GM19035 (cell line): Measurements from ENCODE around the gene REG1A.

Experiments used
- ATAC-seq: cut with Tn5 transposase; IDR thresholded peaks from one replicate; pipeline ENCODE4 v1.9.1; 2021; ENCODE audit not compliant: unreplicated experiment

REG1A gene, protein sequence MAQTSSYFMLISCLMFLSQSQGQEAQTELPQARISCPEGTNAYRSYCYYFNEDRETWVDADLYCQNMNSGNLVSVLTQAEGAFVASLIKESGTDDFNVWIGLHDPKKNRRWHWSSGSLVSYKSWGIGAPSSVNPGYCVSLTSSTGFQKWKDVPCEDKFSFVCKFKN

DNA sequence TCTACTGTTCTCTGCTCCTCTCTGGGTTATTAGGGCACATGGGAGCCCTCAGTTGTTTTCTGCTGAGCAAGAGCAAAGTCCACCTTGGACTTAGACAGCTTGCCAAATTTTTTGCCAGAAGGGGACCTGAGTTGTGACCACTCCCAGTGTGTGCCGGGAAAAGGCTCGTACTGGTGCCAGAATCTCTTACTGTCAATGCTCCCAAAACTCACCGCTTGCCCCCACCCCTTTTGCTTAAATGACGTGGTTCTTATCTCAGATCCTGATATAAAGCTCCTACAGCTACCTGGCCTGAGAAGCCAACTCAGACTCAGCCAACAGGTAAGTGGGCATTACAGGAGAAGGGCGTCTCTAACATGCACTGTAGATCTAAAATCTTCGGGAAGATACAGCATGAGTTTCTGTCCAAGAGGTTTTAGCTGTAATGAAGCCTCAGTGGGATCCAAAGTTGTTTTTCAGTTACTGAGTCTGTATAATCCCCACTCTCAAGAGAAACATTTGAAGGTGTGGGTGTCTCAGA is at the start of gene REG1A:
Gene REG1A, plus strand, starts transcription at position 295 of the 520 bp plus-strand sequence. CDS start 374 bp downstream, outside the sequence.
- no peak for ATAC-seq

DNA sequence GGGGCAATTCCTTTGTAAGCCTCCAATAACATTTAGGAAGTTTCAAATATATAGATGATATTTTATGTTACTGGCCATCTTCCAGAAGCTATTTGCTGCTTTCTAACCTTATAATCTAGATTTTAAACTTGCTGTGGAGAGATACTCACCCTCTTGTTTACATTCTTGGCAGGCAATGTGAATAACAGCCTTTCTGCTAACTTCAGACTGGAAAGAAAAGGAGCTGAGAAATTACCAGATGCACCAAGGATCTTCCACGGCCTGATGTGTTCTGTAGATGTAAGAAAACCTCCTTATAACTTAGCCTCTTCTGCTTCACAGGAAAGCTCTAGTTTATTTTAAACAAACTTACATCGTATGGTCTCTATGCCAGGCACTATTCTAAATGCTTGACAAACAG is 49.2 kb upstream of the REG1A start:
- no peak for ATAC-seq

DNA sequence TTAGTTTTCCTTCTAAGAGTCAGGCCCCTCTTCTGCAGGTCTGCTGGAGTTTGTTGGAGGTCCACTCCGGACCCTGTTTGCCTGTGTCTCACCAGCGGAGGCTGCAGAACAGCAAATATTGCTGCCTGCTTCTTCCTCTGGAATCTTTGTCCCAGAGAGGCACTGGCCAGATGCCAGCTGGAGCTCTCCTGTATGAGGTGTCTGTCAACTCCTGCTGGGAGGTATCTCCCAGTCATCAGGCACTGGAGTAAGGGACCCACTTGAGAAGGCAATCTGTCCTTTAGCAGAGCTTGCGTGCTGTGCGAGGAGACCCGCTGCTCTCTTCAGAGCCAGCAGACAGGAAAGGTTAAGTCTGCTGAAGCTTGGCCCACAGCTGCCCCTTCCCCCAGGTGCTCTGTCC is 37.3 kb upstream of the REG1A start:
- no peak for ATAC-seq

DNA sequence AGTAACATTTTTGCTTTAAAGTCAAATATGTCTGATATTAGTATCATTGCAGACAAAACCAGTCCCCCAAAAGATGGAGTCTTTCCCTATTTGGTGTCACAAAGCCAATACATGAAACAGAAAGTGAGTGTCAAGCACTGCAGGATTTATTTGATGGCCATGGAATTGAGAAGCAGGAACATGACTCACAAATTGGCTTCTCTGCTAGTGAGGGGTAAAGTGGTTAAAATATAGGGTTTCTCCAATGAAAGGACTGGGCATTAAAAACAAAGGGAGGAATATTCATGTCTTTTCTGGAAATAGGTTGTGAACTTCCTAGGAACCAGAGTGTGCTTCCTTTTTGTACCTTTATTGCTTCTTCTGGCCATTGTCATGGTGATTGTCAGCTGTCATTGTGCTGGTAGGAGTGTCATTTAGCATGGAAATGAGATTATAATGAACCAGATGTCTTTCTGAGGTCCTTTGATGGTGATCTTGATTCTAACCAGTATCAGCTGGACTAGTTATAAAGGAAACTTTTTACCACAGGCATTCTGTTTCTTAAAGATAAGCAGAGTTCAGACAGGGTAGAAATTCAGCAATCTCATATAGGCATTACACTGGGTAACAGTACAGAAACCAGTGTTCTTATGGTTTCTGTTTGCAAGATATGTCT is 36.6 kb upstream of the REG1A start:
- no peak for ATAC-seq

DNA sequence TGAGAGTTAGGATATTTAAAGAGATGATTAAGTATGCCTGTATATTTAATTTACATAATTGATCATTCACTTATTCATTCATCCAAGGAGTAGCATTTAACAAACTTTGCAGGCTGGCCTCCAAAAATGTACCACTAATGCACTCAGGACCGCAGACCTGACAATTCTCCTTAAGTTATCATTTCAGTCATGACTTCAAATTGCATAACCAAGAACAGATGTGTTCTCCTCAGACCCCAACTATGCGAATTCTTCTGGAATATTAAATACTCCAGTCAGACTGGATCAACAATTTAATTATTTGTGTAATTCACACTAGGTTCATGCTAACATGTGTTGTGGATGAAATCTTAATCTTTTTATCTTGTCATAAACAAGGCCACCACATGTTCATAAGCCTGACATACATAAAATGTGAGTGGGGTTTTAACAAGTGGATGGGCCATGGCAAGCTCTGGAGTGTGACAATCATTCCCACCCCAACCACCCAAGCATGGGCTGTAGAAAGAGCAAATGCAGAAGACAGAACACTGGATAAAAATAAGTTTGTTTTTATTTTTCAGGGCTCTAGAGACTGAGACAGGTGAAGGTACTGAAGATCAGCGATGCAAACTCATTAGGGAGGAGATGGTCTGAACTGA is 35.7 kb upstream of the REG1A start:
- ATAC-seq, result no peak

DNA sequence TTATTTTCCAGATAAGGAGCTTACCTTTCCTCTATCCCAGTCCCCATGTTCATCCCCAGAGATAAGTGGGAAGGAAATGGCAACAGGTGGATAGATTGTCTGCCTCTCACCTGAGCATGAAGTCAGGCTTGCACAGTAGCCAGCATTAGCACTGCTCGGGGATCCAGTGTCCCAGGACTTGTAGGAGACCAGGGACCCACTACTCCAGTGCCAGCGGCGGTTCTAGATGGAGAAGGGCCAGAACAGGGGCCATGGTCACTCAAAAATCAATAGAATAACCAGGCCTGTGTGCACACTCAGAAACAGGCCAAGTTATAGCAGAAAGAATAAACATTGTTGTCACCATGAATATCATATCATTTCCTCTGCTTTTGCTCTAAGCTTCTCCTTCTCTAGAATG is 34.9 kb upstream of the REG1A start:
- no peak for ATAC-seq

DNA sequence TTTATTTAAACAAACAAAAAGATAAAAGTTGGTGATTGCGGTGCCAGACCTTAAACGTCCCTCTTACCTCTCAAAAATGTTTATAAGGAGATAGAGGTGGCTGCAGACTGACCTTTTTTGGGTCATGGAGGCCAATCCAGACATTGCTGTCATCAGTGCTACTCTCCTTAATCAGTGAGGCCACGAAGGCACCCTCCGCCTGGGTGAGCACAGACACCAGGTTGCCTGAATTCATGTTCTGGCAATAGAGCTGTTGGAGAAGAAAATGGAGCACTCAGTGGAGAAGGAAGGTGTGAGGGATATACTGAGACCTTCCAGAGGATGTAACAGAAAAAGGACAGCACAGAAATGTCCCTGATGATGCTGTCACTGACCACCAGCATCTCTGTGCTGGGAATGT is 34.0 kb upstream of the REG1A start:
- no peak for ATAC-seq

DNA sequence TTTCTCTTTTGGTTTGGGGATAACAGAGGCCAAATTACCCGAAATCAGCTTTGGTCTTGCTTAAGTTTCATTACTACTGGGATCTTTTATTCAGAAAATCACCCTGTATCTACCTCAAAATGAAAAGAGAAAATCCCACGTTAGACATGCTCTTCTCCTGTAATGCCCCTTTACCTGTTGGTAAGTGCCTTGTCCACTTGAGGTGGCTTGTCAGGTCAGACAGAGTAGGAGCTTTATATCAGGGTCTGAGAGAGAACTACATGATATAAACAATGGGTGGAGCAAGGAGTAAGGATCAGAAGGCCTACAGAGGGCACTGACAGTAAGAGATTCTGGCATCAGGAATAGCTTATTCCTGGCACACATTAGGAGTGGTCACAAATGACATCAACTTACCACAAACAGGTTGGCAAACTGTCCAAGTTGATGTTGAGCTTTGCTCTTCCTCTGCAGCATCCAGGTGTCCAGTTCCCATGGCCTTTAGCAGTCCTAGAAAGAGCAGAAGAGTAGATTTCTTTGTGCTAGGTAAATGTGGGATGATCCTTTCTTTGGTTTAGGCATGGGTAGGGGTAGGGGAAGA is 32.4 kb upstream of the REG1A start, which contains the start of gene REG1B:
Gene REG1B, minus strand, starts transcription at position 209 of the 580 bp plus-strand sequence. CDS start 381 bp downstream, outside the sequence.
- no peak for ATAC-seq

DNA sequence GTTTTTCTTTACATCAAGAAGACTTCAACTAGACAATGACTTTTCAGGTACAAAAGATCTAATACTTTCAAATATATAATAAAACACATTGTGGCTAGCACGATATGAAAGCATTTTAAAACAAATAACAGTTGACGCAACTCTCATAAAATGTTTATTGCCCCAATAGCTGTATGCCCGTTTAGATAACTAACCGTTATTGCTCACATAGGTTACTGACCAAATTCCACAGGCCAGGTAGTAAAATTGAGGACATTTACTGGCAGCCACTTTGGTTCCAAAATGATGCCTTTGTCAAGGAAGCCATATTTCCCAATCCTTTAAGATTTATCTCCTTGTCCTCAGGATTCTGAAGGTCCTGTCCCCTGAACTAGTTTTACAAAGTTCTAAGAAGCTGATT is 29.6 kb upstream of the REG1A start:
- ATAC-seq, result no peak

DNA sequence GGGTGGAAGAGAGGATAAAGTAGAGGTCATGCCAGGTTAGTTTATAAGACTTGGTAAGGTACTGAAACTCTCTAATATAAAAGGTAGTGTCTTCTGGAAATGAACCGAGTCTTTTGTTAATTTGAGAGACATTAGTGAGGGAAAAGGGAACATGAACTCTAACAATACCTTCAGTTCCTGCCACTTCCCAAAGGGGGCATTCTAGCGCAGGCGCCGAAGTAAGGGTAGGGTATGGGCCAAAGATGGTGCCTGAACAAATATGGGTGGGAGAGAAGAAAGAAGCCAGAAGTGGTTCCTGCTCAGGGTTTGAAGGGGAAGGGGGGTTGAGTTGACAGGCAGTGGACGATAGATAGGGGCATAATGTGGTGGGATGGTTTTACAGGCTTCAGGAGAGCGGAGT is 22.4 kb upstream of the REG1A start:
- no peak for ATAC-seq

DNA sequence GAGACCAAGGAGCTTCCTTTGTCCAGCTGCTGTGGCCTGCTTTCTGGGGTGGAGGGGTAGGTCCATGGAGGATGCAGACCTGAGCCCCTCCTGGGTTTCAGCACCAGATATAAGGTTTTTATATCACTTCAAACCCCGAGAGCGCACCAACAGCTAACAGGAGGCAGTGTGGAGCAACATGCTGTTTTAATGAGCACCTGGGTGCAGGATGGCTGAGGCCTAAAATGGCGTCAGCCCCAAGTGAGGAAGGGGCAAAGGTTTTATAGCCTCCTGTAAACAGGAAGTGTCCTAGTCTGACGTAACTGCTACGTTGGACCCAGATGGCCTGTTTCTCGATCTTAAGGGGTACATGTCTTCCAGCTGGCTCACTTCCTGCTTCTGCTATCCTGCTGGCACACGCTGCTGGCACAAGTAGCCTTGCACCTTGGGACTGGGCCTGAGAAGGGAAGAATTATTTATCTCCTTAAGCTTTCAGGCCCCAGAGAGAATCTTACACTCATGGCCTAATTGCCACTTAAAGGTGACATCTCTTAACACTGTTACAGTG is 21.1 kb upstream of the REG1A start:
- no peak for ATAC-seq

DNA sequence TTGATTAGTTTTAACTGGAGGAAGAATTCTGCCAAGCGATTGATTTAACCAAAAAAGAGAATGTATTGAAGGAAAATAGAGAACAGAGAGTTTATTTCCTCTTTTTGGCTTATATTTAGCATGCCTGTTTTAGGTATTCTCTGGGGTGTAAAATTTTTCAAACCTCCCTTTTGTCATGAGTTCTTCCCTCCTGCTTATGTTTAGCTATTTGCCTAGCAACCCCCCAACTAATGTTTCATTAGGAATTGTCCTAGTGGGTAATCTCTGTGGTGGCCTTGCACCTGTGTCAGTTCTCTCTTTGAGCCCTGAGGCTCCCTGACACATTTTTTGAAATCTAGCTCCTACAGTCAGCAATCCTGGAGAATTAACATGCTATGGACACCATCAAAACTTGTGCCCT is 20.0 kb upstream of the REG1A start:
- ATAC-seq, result no peak

DNA sequence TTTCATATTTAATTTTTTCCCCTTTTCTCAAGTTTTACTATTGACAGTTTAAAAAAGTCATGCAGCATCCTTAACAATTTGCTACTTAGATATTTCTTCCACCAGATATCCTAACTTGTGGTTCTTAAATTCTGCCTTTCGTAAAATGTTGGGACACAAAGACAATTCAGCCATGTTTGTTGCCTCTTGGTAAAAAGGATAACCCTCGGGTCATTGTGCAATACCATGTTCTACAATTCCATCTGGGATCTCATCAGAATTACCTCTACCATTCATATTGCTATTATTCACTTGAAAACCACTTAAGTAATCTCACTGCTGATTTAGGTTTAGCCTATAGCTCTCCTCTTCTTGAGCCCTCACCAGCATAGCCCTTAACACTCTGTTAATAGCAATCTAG is 19.3 kb upstream of the REG1A start:
- no peak for ATAC-seq

DNA sequence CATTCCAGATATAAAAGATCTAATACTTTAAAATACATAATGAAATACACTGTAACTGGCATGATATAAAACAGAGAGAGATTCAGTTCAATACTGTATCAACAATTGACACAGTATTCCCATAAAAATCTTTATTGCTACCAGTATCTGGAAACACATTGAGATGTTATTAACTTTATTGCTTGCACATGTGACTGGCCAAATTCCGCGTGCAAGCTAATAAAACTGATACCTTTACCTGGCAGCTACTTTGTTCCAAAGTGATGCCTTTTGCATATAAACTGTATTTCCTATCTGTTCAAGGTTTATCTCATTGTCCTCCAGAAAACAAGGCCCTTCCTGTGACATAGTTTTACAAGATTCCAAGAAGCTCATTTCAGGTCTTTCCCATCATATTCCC is 17.1 kb upstream of the REG1A start:
- ATAC-seq, result no peak

DNA sequence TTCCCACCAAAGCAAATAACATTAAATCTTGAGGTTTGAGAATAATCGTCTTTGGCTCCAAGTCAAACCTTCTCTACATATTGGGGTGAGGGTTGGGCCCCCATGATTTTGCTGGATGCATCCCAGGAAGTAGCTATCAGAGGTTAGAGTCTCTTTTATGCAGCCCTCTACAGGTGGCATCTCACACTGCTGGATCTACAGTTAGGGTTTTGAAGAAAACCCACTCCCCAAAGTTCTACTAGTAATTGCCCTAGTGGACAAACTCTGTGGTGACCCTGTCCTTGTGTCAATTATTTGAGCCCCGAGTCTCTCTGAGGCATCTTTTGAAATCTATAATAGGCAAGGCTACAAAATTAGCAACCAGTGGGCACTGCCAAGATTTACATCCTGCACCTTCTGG is 15.0 kb upstream of the REG1A start:
- no peak for ATAC-seq

DNA sequence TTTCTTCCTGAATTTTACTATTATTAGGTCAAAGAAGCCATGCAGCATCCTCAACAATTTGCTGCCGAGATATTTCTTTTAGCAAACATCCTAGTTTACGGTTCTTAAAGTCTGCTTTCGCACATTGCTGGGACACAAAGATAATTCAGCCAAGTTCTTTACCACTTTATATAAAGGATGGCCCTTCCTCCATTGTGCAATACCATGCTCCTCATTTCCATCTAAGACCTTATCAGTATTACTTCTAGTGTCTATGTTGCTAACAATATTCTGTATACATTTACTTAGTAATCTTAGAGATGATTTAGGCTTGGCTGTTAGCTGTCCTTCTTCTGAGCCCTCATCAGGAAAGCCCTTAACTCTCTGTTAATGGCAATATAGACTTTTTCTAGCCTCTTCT is 8.0 kb upstream of the REG1A start:
- no peak for ATAC-seq

DNA sequence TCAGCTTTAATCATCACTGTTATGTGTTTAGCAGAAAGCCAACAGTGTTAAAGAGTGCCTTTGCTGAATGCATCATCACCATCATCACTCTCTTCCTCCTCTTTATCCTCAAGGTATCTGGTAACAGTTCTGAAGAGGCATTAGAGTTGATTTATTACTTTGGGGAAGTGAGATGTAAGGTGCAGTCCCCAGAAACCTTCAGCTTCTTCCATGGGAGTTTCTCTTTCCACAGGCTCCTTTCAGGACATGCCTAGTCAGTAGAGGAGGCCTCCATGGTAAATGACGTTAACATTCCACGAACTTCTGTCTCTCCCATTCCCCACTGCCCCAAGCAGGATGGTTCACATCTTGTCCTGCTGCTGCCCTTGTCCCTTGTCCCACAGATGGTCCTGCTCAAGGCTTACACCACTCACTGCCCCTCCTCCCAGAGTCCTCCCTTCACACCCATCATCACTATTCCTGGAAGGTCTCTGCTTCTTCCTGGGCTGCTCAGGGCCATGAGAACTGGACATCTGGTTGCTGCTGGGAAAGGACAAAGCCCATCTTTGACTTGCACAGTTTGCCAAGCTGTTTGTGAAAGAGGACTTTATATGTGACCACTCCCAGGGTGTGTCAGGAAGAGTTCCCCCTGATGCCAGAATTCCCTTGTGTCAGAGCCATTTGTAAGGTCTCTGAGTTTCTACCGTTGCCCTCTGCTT is 5.3 kb upstream of the REG1A start:
- no peak for ATAC-seq

DNA sequence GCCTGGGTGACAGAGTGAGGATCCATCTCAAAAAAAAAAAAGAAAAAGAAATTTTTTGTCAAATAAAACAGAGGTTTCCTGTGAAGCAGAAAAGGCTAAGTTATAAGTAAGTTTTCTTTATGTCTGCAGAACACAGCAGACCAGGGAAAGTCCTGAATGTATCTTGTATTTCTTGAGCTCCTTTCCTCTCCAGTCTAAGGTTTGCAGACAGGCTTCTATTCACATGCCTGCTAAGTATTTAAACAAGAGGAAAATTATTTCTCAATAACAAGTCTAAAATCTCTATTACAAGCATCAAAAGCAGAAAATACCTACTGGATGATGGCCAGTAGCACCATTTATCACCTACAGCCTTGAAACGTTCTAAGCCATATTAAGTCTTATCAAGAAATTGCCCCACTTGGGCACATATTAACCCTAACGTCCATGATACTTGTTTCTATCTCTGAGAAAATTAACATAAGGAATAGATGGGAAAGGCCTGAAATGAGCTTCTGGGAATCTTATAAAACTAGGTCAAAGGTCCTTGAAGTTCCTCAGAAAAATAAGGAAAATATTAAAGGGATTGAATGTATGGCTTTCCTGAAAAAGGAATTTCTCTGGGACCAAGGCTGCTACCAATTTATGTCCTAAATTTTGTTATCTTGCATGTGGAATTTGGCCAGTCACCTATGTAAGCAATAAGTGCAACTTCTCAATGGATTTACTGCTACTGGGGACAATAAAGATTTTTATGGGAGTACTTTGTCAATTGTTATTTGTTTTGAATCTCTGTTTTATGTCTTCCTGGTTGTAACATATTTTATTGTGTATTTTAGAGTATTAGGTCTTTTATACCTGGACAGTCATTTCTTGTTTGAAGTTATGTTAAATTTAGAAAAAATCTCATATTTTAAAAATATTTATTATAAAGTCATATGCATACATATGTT is 3.0 kb upstream of the REG1A start:
- ATAC-seq, result no peak

DNA sequence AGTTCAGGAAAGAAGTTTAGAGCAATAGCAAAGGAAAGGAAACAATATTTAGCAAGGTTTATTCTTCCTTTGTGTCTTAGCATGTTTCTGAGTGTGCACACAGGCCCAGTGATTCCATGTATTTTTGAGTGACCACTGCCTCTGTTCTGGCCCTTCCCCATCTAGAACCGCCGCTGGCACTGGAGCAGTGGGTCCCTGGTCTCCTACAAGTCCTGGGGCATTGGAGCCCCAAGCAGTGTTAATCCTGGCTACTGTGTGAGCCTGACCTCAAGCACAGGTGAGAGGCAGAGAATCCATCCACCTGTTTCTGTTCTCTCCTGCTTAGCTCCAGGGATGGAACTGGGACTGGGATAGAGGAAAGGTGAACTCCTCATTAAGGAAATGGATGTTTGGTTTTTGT is 2.4 kb downstream of the REG1A start:
- no peak for ATAC-seq
